T-helper 2 cell treated with Interferon-gamma antibody and Interleukin-4, amounts not matched to agents 5 μg/mL and 100 μg/mL, for 36 hours (primary cell): ENCODE data around the gene ICAM4.

Experiments
- DNase-seq: peaks from one replicate; pipeline ENCODE4 v3.0.0; 2021; ENCODE audit warnings: low spot score
- H3K27ac Mint-ChIP-seq: one replicate; pipeline ENCODE4 v1.8.0; 2021; ENCODE audit warnings: mild to moderate bottlenecking, mixed read lengths
- H3K27me3 Mint-ChIP-seq: one replicate; pipeline ENCODE4 v1.8.0; 2021; ENCODE audit warnings: low read depth, mixed read lengths
- H3K36me3 Mint-ChIP-seq: one replicate; pipeline ENCODE4 v1.8.0; 2021; ENCODE audit warnings: low read depth, mixed read lengths
- H3K4me1 Mint-ChIP-seq: one replicate; pipeline ENCODE4 v1.8.0; 2021; ENCODE audit warnings: low read depth, mixed read lengths
- H3K4me3 Mint-ChIP-seq: one replicate; pipeline ENCODE4 v1.8.0; 2022; ENCODE audit warnings: mild to moderate bottlenecking, moderate library complexity, mixed read lengths
- H3K9me3 Mint-ChIP-seq: one replicate; pipeline ENCODE4 v1.8.0; 2021; ENCODE audit warnings: mixed read lengths

The ICAM4 gene

GRCh38 chr19:10256970-10257615 lies 29.7 kb upstream of the ICAM4 start:
- Mint-ChIP-seq H3K27me3 (no peaks in the 10 kb centered on the region), H3K27ac (no peak overlapping the region), H3K4me1 (peaks cover 21% of the 10 kb centered on the region), H3K36me3 (peaks cover 39% of the 10 kb centered on the region), H3K9me3 (no peaks in the 10 kb centered on the region), H3K4me3 (no peak overlapping the region)
- no peak for DNase-seq

- peaks cover 39% of the 10 kb centered on the region for H3K36me3 Mint-ChIP-seq
- H3K27ac Mint-ChIP-seq, result no peak overlapping the region
- H3K4me1 Mint-ChIP-seq, result peaks cover 15% of the 10 kb centered on the region
- no peaks in the 10 kb centered on the region for H3K9me3 Mint-ChIP-seq
- no peak overlapping the region for H3K4me3 Mint-ChIP-seq
- no peaks in the 10 kb centered on the region for H3K27me3 Mint-ChIP-seq
- no peak for DNase-seq
These were observed 28.6 kb upstream of the ICAM4 start for GRCh38 chr19:10258080-10258710.

GRCh38 chr19:10259162-10259905 lies 27.4 kb upstream of the ICAM4 start:
- peak overlapping the region; percentile 68 for H3K27ac Mint-ChIP-seq
- H3K36me3 Mint-ChIP-seq, result peaks cover 35% of the 10 kb centered on the region
- peak; percentile 91 for DNase-seq
- H3K9me3 Mint-ChIP-seq, result no peaks in the 10 kb centered on the region
- H3K4me3 Mint-ChIP-seq, result no peak overlapping the region
- H3K27me3 Mint-ChIP-seq, result no peaks in the 10 kb centered on the region
- H3K4me1 Mint-ChIP-seq, result peaks cover 14% of the 10 kb centered on the region

GRCh38 chr19:10260141-10260584 lies 26.6 kb upstream of the ICAM4 start:
- Mint-ChIP-seq H3K9me3 (no peaks in the 10 kb centered on the region), H3K27me3 (no peaks in the 10 kb centered on the region), H3K4me1 (peaks cover 14% of the 10 kb centered on the region), H3K27ac (peak overlapping the region; percentile 55), H3K36me3 (peaks cover 31% of the 10 kb centered on the region), H3K4me3 (peak overlapping the region; percentile 38)
- DNase-seq, result peak; percentile 83

- Mint-ChIP-seq H3K36me3 (peaks cover 14% of the 10 kb centered on the region), H3K4me1 (peaks cover 11% of the 10 kb centered on the region), H3K9me3 (no peaks in the 10 kb centered on the region), H3K27me3 (no peaks in the 10 kb centered on the region), H3K4me3 (no peak overlapping the region), H3K27ac (no peak overlapping the region)
- no peak for DNase-seq
These were observed 24.0 kb upstream of the ICAM4 start for GRCh38 chr19:10262771-10263170.

GRCh38 chr19:10266706-10267105 lies 20.0 kb upstream of the ICAM4 start:
- no peak overlapping the region for H3K27ac Mint-ChIP-seq
- no peaks in the 10 kb centered on the region for H3K9me3 Mint-ChIP-seq
- peaks cover 1% of the 10 kb centered on the region for H3K36me3 Mint-ChIP-seq
- no peak for DNase-seq
- no peak overlapping the region for H3K4me3 Mint-ChIP-seq
- no peaks in the 10 kb centered on the region for H3K27me3 Mint-ChIP-seq
- peaks cover 23% of the 10 kb centered on the region for H3K4me1 Mint-ChIP-seq

GRCh38 chr19:10268071-10268470 lies 18.7 kb upstream of the ICAM4 start:
- H3K36me3 Mint-ChIP-seq, result peaks cover 4% of the 10 kb centered on the region
- no peak for DNase-seq
- H3K9me3 Mint-ChIP-seq, result no peaks in the 10 kb centered on the region
- no peaks in the 10 kb centered on the region for H3K27me3 Mint-ChIP-seq
- H3K27ac Mint-ChIP-seq, result no peak overlapping the region
- peaks cover 27% of the 10 kb centered on the region for H3K4me1 Mint-ChIP-seq
- H3K4me3 Mint-ChIP-seq, result no peak overlapping the region

GRCh38 chr19:10269333-10270179 lies 17.2 kb upstream of the ICAM4 start:
- Mint-ChIP-seq H3K27me3 (no peaks in the 10 kb centered on the region), H3K4me3 (peak overlapping the region; percentile 87), H3K27ac (peak overlapping the region; percentile 92), H3K9me3 (no peaks in the 10 kb centered on the region), H3K4me1 (peaks cover 30% of the 10 kb centered on the region), H3K36me3 (peaks cover 8% of the 10 kb centered on the region)
- DNase-seq, result peak; percentile 83

- H3K27ac Mint-ChIP-seq, result peak overlapping the region; percentile 92
- H3K9me3 Mint-ChIP-seq, result no peaks in the 10 kb centered on the region
- H3K4me1 Mint-ChIP-seq, result peaks cover 33% of the 10 kb centered on the region
- H3K4me3 Mint-ChIP-seq, result peak overlapping the region; percentile 87
- peak; percentile 90 for DNase-seq
- H3K36me3 Mint-ChIP-seq, result peaks cover 11% of the 10 kb centered on the region
- H3K27me3 Mint-ChIP-seq, result no peaks in the 10 kb centered on the region
These were observed 16.6 kb upstream of the ICAM4 start for GRCh38 chr19:10270180-10270615.

- peak; percentile 83 for DNase-seq
- H3K9me3 Mint-ChIP-seq, result no peaks in the 10 kb centered on the region
- peak within 1 kb of the TSS; percentile 92 for H3K27ac Mint-ChIP-seq
- peaks cover 33% of the 10 kb centered on the region for H3K4me1 Mint-ChIP-seq
- peaks cover 11% of the 10 kb centered on the region for H3K36me3 Mint-ChIP-seq
- H3K27me3 Mint-ChIP-seq, result no peaks in the 10 kb centered on the region
- peak within 1 kb of the TSS; percentile 87 for H3K4me3 Mint-ChIP-seq
These were observed 15.9 kb upstream of the ICAM4 start, which contains the start of gene ICAM1 for GRCh38 chr19:10270616-10271394. ICAM1 (plus strand) TSS chr19:10271120; CDS start chr19:10271160, 40 bp downstream.

- peak overlapping the region; percentile 92 for H3K27ac Mint-ChIP-seq
- H3K27me3 Mint-ChIP-seq, result no peaks in the 10 kb centered on the region
- peak overlapping the region; percentile 87 for H3K4me3 Mint-ChIP-seq
- peak; percentile 48 for DNase-seq
- H3K4me1 Mint-ChIP-seq, result peaks cover 33% of the 10 kb centered on the region
- H3K36me3 Mint-ChIP-seq, result peaks cover 11% of the 10 kb centered on the region
- H3K9me3 Mint-ChIP-seq, result no peaks in the 10 kb centered on the region
These were observed 15.1 kb upstream of the ICAM4 start for GRCh38 chr19:10271543-10272086.

- Mint-ChIP-seq H3K9me3 (no peaks in the 10 kb centered on the region), H3K27me3 (no peaks in the 10 kb centered on the region), H3K4me3 (no peak overlapping the region), H3K27ac (peak overlapping the region; percentile 45), H3K4me1 (peaks cover 34% of the 10 kb centered on the region), H3K36me3 (peaks cover 26% of the 10 kb centered on the region)
- DNase-seq, result no peak
These were observed 12.2 kb upstream of the ICAM4 start for GRCh38 chr19:10274589-10274988.
